Cerebellar cortex (tissue), 1 donor: Measurements from ENCODE around the gene XAGE2.
A peak's percentile ranks its signal among the peaks of the same experiment; 100 is the strongest.
"Not testable (repeated sequence)": the region's sequence is repeated elsewhere in the genome, so short reads cannot be mapped to it uniquely, and the experiment has no call there.

ENCODE experiments used
- DNase-seq: peaks from one replicate; pipeline ENCODE4 v3.0.0-alpha.2; 2015; ENCODE audit warnings: low spot score

XAGE2 gene

GRCh38 chrX:52368368-52369055 is at the start of gene XAGE2:
Gene XAGE2 (plus strand): TSS chrX:52369021. CDS start chrX:52370015, 994 bp downstream.
- DNase-seq, result no peak

DNA sequence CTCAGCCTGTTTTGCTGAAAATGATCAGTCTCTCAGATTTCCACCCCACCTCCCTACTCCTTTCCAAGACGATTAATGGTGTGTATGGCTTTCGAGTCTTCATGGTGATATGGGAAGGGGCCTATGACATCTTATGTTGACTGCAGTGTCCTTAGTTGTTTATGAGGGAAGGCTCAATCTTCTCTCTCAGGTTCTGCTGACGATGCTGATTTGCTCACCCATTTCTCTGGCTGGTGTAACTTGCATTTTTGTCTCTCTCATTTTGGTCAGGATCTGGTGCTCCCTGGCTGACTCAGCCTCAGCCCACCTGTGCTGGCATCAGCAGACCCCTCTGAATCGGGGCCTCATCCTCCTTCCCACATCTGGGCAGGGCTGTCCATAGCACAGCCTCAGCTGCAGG is 31.4 kb upstream of the XAGE2 start:
- DNase-seq, result no peak

GRCh38 chrX:52341493-52341892 is 27.3 kb upstream of the XAGE2 start:
- no peak for DNase-seq

GRCh38 chrX:52343131-52343530 is 25.7 kb upstream of the XAGE2 start:
- DNase-seq, result not testable (repeated sequence)

DNA sequence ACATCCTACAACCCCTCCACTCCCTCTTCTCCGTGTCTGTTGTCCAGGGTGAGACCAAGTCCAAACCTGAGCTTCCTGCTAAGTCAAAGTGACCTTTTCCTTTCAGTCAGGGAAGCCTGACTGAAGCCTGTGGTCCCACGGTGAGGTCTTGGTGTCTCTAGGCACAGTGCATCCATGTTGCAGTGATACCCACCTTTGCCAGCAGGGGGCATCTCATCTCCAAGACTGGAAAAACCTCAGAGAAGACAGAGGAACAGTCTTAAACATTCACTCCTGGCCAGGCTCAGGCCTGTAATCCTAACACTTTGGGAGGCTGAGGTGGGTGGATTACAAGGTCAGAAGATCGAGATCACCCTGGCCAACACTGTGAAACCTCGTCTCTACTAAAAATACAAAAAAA is 23.4 kb upstream of the XAGE2 start:
- peak; percentile 12 for DNase-seq

DNA sequence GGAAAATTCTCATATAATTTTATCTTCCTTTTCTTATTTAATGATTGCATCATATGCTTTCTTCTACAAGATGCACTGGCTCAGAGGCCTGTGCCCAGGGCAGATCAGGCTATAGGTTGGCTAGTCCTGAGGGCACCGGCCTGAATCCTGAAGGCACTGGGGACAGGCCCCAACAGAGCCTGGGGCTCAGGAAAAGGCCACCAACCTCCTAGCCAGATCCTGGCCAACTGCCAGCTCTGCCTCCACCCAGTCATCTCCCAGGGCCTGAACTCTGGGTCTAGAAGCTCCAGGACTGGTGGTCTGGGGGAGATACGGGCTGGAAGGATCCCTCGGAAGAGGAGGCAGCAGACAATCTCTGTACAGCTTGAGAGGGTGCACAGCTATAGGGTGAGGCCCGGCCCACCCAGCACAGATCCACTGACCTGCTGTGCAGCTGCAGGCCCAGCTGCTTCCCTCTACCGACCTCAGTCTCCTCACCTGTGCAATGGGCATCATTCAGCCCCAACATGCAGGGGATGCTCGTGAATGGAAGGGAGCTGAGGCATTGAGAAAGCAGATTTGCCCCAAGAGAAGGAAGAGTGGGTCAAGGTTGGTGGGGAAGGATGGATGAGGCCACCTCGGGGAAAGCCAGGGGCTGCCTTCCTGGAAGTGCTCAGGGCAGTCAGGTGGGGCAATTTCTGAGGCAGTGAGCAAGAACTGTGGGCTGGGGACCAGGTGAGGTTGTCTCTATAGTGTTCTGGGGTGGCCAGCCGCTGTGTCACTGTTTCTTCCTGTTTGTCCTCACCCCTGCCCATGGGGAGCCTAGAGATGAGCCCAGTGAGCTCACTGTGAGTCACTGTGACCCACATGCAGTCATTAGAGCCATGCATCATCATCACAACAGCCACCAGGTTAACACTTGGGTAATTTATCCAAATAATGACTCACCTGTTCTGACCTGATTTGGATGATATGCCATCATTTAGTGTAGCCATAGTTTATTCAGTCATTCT is 22.4 kb upstream of the XAGE2 start:
- DNase-seq, result no peak

- no peak for DNase-seq
These were observed 19.1 kb upstream of the XAGE2 start for GRCh38 chrX:52349681-52350080.

DNA sequence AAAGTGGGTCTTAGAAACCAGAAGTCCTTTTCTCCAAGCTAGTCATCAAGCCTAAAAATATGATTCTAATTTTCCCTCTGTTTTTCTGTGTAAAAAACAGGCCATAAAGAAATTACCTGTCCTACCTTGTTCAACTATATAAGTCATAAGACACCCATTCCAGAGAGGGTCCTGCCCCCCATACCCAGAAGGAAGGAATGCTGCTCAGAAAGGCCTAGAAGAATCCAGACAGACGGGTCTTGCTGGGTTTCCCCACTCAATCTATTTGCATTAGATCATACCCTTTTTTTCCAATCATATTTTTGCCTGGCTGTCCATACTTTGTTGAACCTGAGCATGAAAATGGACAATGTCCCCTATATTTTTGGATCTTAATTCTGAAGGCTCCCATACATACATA is 16.3 kb upstream of the XAGE2 start:
- no peak for DNase-seq

DNA sequence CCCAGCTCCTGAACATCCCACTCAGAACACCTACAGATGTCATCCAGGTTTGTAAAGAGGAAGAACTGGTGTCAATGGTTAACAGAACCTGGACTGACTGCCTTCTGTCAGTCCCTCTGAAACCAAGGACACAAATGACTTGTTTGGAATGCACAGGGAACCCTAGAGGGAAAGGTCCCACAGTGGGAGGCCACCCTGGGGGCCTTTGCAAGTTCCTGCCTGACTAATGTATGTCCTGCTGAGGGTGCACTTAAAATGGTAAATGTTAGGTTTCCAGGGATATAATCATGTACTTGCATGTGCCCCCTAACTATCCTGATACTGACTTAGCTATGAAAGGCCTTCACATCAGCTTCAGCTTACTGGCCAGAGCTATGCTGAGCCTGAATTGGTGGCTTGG is 15.0 kb upstream of the XAGE2 start:
- DNase-seq, result no peak

DNA sequence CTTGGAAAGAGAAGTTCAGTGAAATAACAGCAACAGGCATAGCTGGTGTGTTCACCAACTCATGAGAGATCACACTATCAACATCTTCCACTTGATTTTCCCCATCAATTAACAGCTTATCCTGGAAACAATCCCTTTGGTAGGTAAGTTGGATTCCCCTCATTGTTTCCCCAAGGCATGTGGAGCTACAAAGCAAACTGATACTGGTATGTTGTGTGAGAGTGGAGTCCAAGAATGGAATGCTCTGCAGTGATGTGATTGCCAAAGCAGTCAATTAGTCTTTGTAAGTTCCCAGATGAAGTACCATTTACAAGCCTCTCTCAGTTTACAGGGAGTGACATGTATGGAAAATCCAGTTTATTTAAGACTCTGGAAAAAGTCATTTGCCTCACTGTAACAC is 13.7 kb upstream of the XAGE2 start:
- no peak for DNase-seq

- DNase-seq, result no peak
These were observed 9.1 kb upstream of the XAGE2 start for GRCh38 chrX:52359614-52360232.

- no peak for DNase-seq
These were observed 6.9 kb upstream of the XAGE2 start for GRCh38 chrX:52361941-52362340.

GRCh38 chrX:52363247-52363883 is 5.5 kb upstream of the XAGE2 start:
- DNase-seq, result no peak

GRCh38 chrX:52378870-52379269 is 10.0 kb downstream of the XAGE2 start:
- no peak for DNase-seq

DNA sequence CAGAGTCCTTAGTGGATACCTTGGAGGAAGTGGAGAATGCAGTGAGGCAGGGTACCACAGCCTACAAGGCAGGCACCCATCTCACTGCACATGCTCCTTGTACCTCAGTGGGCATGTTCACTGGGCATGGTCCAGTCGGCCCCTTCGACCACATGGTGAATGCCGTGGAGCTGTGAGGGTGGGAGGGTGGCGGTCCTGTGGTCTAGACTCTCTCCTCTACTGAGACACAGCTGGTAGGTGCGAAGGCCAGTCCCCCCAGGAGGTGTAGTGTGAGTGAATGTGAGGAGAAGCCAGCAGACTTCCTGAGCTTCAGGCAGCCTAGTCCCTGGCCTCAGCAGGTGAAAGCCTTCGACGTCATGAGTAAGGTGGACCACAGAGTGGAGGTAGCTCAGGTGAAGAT is 12.2 kb downstream of the XAGE2 start:
- DNase-seq, result no peak

GRCh38 chrX:52410439-52411394 is 41.9 kb downstream of the XAGE2 start:
- no peak for DNase-seq

- DNase-seq, result no peak
These were observed 46.5 kb downstream of the XAGE2 start for GRCh38 chrX:52415304-52415703.

DNA sequence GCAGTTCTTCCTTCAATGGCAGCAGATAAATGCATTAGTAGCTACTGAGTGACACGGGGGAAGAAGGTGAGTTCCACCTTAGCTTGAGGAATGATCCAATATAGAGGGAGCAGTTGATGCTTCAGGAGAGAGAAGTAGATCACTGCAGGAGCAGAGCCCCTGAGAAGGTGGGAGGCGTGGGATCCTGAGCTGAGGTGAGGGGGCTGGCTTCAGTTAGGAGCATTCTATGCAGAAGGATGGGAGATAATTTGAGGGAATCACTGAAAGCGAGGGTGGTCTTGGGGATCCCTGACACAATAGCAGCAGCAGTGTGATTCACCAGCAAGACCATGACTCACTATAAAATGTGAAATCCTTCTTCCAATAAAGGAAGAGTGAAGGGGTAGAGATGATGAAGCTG is 48.0 kb downstream of the XAGE2 start:
- DNase-seq, result no peak

GRCh38 chrX:52420824-52421443 is 52.1 kb downstream of the XAGE2 start:
- DNase-seq, result no peak

DNA sequence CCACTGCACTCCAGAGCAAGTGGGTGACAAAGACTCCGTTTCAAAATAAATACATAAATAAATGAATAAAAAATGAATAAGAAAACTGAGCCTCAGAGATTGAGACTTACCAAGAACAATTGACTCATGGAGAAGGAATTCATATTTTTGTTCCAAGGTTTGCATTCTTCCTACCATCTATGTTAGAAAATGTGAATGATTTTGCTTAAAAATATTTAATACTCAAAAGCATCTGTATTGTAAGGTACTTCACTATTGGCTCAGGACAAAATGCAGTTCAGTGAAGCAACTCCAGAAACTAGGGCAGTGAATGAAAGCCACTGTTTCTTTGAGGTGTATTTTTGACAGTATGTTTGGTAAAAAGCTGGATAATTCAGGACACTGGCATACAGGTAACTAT is 54.1 kb downstream of the XAGE2 start:
- DNase-seq, result no peak

DNA sequence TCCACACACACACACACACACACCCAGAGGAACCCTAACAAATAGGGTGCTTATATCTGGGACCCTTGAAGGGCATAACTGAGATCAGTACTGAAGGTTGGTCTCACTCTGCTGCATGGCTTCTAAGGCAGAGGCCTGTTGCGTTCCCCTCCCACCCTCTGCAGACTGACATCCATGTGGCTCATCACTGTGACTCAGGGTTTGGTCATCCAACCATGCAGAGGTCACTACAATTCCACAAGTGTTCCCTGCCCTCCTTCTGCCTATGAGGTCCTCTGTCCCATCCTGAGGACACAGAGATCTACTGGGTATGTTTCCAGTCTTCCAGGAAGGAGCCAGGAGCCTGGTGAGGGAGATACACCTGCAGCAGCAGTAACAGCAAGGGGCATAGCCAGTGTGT is 55.8 kb downstream of the XAGE2 start:
- no peak for DNase-seq
